Astrocyte (in vitro differentiated cells and primary cell): ENCODE measurements around the gene MSRB3. TPM values are rescaled to one million over a fixed set of nuclear protein-coding genes. Genes with fewer than 3 reads are reported as not detected.

Experiments used
- DNase-seq: peaks from one replicate; pipeline ENCODE4 v3.0.0-alpha.2; 2010; ENCODE audit warnings: low read depth
- FAIRE-seq: peaks from 2 replicates; lab custom pipeline; 2011; peaks lifted over from hg19 to GRCh38; lab: Jason Lieb, UNC
- H2AFZ ChIP-seq: 2 replicates; pipeline ENCODE4 v1.6.0; 2012; ENCODE audit warnings: low read depth, low read length, inconsistent platforms
- H3K27ac ChIP-seq: 2 replicates; pipeline ENCODE4 v1.5.1; 2011; ENCODE audit warnings: low read depth, low read length, inconsistent platforms
- H3K27me3 ChIP-seq: 2 replicates; pipeline ENCODE4 v1.6.0; 2011; ENCODE audit warnings: low read length, inconsistent platforms; ENCODE audit not compliant: insufficient read depth
- H3K36me3 ChIP-seq: 2 replicates; pipeline ENCODE4 v1.5.1; 2011; ENCODE audit warnings: low read length, inconsistent platforms; ENCODE audit not compliant: insufficient read depth
- H3K4me1 ChIP-seq: 2 replicates; pipeline ENCODE4 v1.5.1; 2011; ENCODE audit warnings: low read length, inconsistent platforms; ENCODE audit not compliant: insufficient read depth
- H3K4me2 ChIP-seq: 2 replicates; pipeline ENCODE4 v1.6.0; 2012; ENCODE audit warnings: low read length, inconsistent platforms
- H3K4me3 ChIP-seq: 2 replicates; pipeline ENCODE4 v1.5.1; 2011; ENCODE audit warnings: low read depth, mild to moderate bottlenecking, low read length, inconsistent platforms; ENCODE audit not compliant: insufficient read depth
- H3K79me2 ChIP-seq: 2 replicates; pipeline ENCODE4 v1.6.0; 2012; ENCODE audit warnings: mild to moderate bottlenecking, low read length, inconsistent platforms; ENCODE audit not compliant: insufficient read depth
- H3K9ac ChIP-seq: 2 replicates; pipeline ENCODE4 v1.6.0; 2012; ENCODE audit warnings: mild to moderate bottlenecking, low read length, inconsistent platforms
- H3K9me3 ChIP-seq: 2 replicates; pipeline ENCODE4 v1.5.1; 2012; ENCODE audit warnings: low read depth, mild to moderate bottlenecking, low read length, inconsistent platforms; ENCODE audit not compliant: insufficient read depth
- H4K20me1 ChIP-seq: 2 replicates; pipeline ENCODE4 v1.6.0; 2012; ENCODE audit warnings: low read length, inconsistent platforms; ENCODE audit not compliant: insufficient read depth
- H3K27ac Mint-ChIP-seq: one replicate; pipeline ENCODE4 v1.8.0; 2021; ENCODE audit warnings: mild to moderate bottlenecking, mixed read lengths; ENCODE audit not compliant: unreplicated experiment
- H3K27me3 Mint-ChIP-seq: one replicate; pipeline ENCODE4 v1.8.0; 2021; ENCODE audit warnings: low read depth, mixed read lengths; ENCODE audit not compliant: unreplicated experiment
- H3K36me3 Mint-ChIP-seq: one replicate; pipeline ENCODE4 v1.8.0; 2021; ENCODE audit warnings: low read depth, mixed read lengths; ENCODE audit not compliant: unreplicated experiment
- H3K4me1 Mint-ChIP-seq: one replicate; pipeline ENCODE4 v1.8.0; 2021; ENCODE audit warnings: low read depth, mixed read lengths; ENCODE audit not compliant: unreplicated experiment
- H3K4me3 Mint-ChIP-seq: one replicate; pipeline ENCODE4 v1.8.0; 2021; ENCODE audit warnings: mild to moderate bottlenecking, moderate library complexity, mixed read lengths; ENCODE audit not compliant: unreplicated experiment
- H3K9me3 Mint-ChIP-seq: one replicate; pipeline ENCODE4 v1.8.0; 2021; ENCODE audit warnings: mild to moderate bottlenecking, mixed read lengths; ENCODE audit not compliant: unreplicated experiment
- EZH2 ChIP-seq: IDR thresholded peaks from 2 replicates; pipeline ENCODE4 v1.6.1; 2012; ENCODE audit warnings: mild to moderate bottlenecking, low read length, inconsistent platforms; ENCODE audit not compliant: insufficient read depth
- total RNA-seq: library from RNA; stranded (reverse); gene quantifications from 2 replicates; pipeline ENCODE4 v1.2.1, GENCODE V29; 2021
- TF ChIP-seq, protein P1 (sequence below): IDR thresholded peaks from 2 replicates; pipeline ENCODE4 v1.5.1; 2011; ENCODE audit warnings: low read depth, mild to moderate bottlenecking, inconsistent platforms, low read length, moderate library complexity; ENCODE audit not compliant: insufficient read depth

The MSRB3 gene
- total RNA-seq, 1 donor from 2014 or later: 73.0 TPM

GRCh38 chr12:65432114-65432513 is 153.6 kb downstream of the MSRB3 start:
- H3K4me1 Mint-ChIP-seq: peaks cover 50% of the 10 kb centered on the region
- Histone ChIP-seq H3K4me3 (no peak overlapping the region), H4K20me1 (no peaks in the 10 kb centered on the region), H3K27ac (peak overlapping the region; percentile 59), H3K9me3 (no peaks in the 10 kb centered on the region), H2AFZ (no peak overlapping the region), H3K27me3 (no peaks in the 10 kb centered on the region), H3K4me1 (peaks cover 31% of the 10 kb centered on the region), H3K9ac (no peak overlapping the region), H3K36me3 (no peaks in the 10 kb centered on the region), H3K4me2 (peak overlapping the region; percentile 16), H3K79me2 (peaks cover 4% of the 10 kb centered on the region)
- no peak for FAIRE-seq
- no peaks in the 10 kb centered on the region for H3K9me3 Mint-ChIP-seq
- no peak overlapping the region for H3K4me3 Mint-ChIP-seq
- H3K27ac Mint-ChIP-seq: peak overlapping the region; percentile 27
- H3K27me3 Mint-ChIP-seq: no peaks in the 10 kb centered on the region
- no peaks in the 10 kb centered on the region for H3K36me3 Mint-ChIP-seq
- TF ChIP-seq, protein P1, sequence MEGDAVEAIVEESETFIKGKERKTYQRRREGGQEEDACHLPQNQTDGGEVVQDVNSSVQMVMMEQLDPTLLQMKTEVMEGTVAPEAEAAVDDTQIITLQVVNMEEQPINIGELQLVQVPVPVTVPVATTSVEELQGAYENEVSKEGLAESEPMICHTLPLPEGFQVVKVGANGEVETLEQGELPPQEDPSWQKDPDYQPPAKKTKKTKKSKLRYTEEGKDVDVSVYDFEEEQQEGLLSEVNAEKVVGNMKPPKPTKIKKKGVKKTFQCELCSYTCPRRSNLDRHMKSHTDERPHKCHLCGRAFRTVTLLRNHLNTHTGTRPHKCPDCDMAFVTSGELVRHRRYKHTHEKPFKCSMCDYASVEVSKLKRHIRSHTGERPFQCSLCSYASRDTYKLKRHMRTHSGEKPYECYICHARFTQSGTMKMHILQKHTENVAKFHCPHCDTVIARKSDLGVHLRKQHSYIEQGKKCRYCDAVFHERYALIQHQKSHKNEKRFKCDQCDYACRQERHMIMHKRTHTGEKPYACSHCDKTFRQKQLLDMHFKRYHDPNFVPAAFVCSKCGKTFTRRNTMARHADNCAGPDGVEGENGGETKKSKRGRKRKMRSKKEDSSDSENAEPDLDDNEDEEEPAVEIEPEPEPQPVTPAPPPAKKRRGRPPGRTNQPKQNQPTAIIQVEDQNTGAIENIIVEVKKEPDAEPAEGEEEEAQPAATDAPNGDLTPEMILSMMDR: no peak
- TF ChIP-seq EZH2: no peak
- DNase-seq: no peak

GRCh38 chr12:65432651-65433050 is 154.2 kb downstream of the MSRB3 start:
- Histone ChIP-seq H3K79me2 (peaks cover 4% of the 10 kb centered on the region), H3K27ac (peak overlapping the region; percentile 59), H3K9me3 (no peaks in the 10 kb centered on the region), H3K9ac (no peak overlapping the region), H3K4me2 (peak overlapping the region; percentile 16), H4K20me1 (no peaks in the 10 kb centered on the region), H3K4me3 (no peak overlapping the region), H2AFZ (no peak overlapping the region), H3K36me3 (no peaks in the 10 kb centered on the region), H3K27me3 (no peaks in the 10 kb centered on the region), H3K4me1 (peaks cover 31% of the 10 kb centered on the region)
- H3K4me1 Mint-ChIP-seq: peaks cover 46% of the 10 kb centered on the region
- no peaks in the 10 kb centered on the region for H3K27me3 Mint-ChIP-seq
- no peak for FAIRE-seq
- TF ChIP-seq, protein P1: no peak
- no peak for TF ChIP-seq EZH2
- H3K27ac Mint-ChIP-seq: peak overlapping the region; percentile 9
- H3K9me3 Mint-ChIP-seq: no peaks in the 10 kb centered on the region
- DNase-seq: no peak
- H3K4me3 Mint-ChIP-seq: no peak overlapping the region
- peaks cover 2% of the 10 kb centered on the region for H3K36me3 Mint-ChIP-seq

- H3K27me3 ChIP-seq: no peaks in the 10 kb centered on the region
- H3K9me3 Mint-ChIP-seq: no peaks in the 10 kb centered on the region
- peaks cover 10% of the 10 kb centered on the region for H3K36me3 Mint-ChIP-seq
- no peak for DNase-seq
- peak; percentile 93 for FAIRE-seq
- peaks cover 38% of the 10 kb centered on the region for H3K4me1 Mint-ChIP-seq
- no peak overlapping the region for H3K27ac Mint-ChIP-seq
- H3K4me3 ChIP-seq: no peak overlapping the region
- no peak overlapping the region for H3K4me3 Mint-ChIP-seq
- no peaks in the 10 kb centered on the region for H4K20me1 ChIP-seq
- no peaks in the 10 kb centered on the region for H3K79me2 ChIP-seq
- H3K27ac ChIP-seq: no peak overlapping the region
- no peaks in the 10 kb centered on the region for H3K27me3 Mint-ChIP-seq
- TF ChIP-seq, protein P1: no peak
- TF ChIP-seq EZH2: no peak
- H3K4me1 ChIP-seq: peaks cover 28% of the 10 kb centered on the region
- H3K9me3 ChIP-seq: no peaks in the 10 kb centered on the region
- H3K9ac ChIP-seq: no peak overlapping the region
- H3K36me3 ChIP-seq: no peaks in the 10 kb centered on the region
- no peak overlapping the region for H3K4me2 ChIP-seq
- no peak overlapping the region for H2AFZ ChIP-seq
Observed at GRCh38 chr12:65434737-65435136, 156.3 kb downstream of the MSRB3 start.
